Activated CD8-positive, alpha-beta memory T cell treated with anti-CD3 and anti-CD28 coated beads for 1 hour (primary cell): ENCODE results near the gene AEBP2.

Experiments
- DNase-seq, 2 donors: peaks; one replicate each; pipeline ENCODE4 v3.0.0-alpha.2; 2020; ENCODE audit warnings: low read depth in 1 of 2; ENCODE audit errors: extremely low read depth in 1 of 2

The AEBP2 gene

GRCh38 chr12:19498099-19498498 is 58.8 kb downstream of the AEBP2 start:
- no peak for DNase-seq

GRCh38 chr12:19499030-19499429 is 59.7 kb downstream of the AEBP2 start:
- no peak for DNase-seq

DNA sequence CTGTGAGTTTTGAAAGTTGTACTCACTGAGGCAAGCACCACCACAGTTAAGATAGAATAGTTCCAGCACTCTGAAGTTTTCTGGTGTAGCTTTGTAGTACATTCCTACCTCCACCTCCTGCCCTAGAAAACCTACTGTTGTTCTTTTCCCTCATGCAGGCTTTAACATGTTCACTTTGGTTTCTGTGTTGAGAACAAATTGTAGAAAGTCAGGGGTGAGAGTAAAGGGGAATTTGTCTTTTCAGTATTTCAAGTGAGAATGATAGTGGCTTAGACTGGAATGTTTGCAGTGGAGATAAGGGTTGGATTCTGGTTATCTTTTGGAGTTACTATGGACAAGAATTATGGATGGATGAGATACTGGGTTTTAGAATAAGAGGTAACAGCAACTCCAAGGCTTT is 67.2 kb downstream of the AEBP2 start:
- no peak for DNase-seq

DNA sequence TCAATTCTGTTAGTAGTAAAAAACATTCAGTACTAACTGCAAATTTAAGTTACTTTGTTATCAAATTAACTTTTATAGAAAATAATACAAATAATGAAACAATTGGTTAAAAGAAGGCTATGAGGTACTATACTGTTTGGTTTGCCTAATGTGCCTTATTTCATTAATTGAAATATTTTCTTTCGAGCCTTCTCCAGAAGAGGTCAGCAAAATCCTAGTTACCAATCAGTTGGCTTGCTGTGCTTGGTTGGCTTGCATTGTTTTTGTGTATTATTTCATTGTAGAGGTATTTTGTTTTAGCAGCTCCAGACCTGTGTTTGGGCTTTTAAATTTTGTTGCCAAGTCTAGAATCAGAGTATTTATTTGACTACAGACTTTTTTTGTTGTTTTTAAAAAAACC is 68.5 kb downstream of the AEBP2 start:
- DNase-seq = no peak

DNA sequence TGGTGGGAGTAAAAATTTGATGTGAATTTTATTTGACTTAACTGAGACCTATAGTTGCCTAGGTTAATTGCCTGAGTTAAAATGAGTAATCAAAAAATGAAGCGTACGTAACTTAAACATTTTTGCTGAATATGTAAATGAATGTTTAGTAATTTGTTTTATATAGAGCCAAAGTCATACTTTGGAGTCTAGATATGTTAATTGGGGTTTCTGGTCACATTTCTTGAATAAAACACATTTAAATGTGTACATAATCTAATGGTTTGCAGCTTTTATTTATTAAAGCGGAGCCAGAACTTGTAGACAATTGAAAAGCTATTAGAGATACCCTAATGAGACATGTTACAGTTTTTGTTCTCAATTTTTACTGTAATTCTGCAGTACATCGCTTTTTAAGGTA is 71.2 kb downstream of the AEBP2 start:
- DNase-seq = no peak

- DNase-seq = no peak
Observed at GRCh38 chr12:19515179-19515578, 75.9 kb downstream of the AEBP2 start.

- DNase-seq = no peak
Observed at GRCh38 chr12:19517583-19517982, 78.3 kb downstream of the AEBP2 start.

DNA sequence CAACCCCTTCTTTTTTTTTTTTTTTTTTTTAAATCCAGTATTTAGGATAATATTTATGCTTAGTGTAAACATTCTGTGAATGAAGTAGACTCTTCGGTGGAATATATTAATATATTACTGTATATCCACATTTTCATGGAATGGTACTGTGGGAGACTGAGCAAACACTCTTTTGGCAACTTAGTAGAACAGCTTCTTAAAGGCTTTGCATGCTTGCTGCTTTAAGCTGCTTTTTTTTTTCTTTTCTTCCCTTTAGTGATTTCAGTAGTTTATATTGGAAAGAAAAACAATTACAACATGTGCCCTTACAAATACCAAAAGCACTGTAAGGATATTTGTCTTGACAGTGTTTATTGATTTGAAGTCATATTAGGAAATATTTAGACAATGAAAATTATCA is 78.9 kb downstream of the AEBP2 start:
- DNase-seq = no peak

GRCh38 chr12:19520646-19521415 is 81.5 kb downstream of the AEBP2 start:
- DNase-seq = no peak

GRCh38 chr12:19525274-19525673 is 86.0 kb downstream of the AEBP2 start:
- no peak for DNase-seq

- no peak for DNase-seq
Observed at GRCh38 chr12:19527866-19528265, 88.6 kb downstream of the AEBP2 start.

DNA sequence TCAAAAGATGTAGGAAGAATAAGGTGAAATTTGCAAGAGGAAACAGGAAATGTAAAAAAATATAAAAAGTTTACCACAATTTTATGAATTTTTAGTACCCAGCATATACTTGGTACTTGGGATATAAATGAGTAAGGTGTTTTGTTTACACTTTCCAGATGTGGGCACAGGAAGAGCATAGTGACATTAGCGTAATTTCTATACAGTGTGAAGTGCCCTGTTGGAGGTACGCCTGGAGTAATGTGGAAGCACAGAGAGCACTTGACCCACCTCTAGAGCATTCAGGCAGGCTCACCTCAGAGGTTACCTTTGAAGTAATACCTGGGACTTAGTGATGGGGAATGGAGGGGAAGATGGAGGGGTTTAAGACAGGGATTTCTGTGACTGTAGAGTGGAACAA is 89.5 kb downstream of the AEBP2 start:
- no peak for DNase-seq

GRCh38 chr12:19529951-19530636 is 90.8 kb downstream of the AEBP2 start:
- no peak for DNase-seq

- DNase-seq = no peak
Observed at GRCh38 chr12:19530637-19531023, 91.3 kb downstream of the AEBP2 start.

DNA sequence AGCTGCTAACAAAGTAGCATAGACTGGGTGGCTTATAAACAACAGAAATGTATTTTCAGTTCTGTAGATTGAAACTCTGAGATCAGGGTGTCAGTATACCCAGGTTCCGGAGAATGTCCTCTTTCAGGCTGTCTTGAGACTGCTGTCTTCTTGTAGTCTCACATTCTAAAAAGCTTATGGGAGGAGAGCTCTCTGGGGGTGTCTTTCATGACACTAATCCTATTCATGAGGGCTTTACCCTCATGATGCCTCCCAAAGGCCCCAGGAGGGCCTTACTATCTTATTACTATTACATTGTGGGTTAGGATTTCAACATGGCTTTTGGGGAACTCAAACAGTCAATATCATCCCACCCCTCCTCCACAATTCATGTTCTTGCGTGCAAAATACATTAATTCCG is 94.3 kb downstream of the AEBP2 start:
- no peak for DNase-seq

DNA sequence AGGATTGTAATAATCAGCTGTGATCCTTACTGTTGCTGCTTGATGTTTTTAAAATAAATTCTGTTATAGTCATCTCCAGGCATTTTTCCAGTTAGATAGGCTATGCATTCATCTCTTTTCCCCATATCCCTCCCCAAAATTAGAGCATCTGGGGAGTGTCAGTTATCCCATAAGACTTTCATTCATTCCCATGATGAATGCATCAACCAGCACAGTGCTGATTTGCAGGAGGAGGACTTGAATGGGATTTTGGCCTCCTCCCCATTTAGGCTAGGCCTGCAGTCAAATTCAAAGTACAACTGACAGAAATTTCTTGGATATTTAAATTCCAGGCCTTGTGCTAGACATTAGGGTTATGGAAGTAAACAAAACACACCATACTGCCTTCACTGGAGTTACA is 99.8 kb downstream of the AEBP2 start:
- no peak for DNase-seq

GRCh38 chr12:19539836-19540235 is 100.5 kb downstream of the AEBP2 start:
- DNase-seq = no peak

DNA sequence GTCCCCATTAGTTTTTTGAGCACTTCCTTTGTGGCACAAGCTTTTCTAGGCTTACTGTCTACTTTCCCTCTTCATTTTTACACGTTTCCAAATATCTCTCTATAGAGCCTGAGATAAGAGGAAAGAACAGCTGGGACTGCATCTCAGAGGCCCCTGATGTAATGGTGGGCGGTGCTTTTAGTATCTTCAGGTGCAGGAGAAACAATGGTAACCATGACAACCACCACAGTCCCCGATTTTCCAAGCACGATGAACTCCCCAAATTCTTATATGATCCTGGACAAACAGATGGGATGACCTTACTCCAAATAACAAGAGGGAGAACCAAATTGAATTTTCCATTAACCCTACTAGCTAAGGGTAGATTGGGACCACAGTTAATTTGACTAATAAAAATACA is 103.3 kb downstream of the AEBP2 start:
- DNase-seq = no peak

- DNase-seq = no peak
Observed at GRCh38 chr12:19544353-19544752, 105.1 kb downstream of the AEBP2 start.

- DNase-seq = no peak
Observed at GRCh38 chr12:19545301-19545700, 106.0 kb downstream of the AEBP2 start.

- DNase-seq = no peak
Observed at GRCh38 chr12:19546027-19546426, 106.7 kb downstream of the AEBP2 start.

- DNase-seq = no peak
Observed at GRCh38 chr12:19546611-19547162, 107.4 kb downstream of the AEBP2 start.
